Measurements from ENCODE around the gene GPER1. TPM values are rescaled to one million over a fixed set of nuclear protein-coding genes. Genes with fewer than 3 reads are reported as not detected.

GPER1 gene
- total RNA-seq, 4 donors from 2014 or later = 7.1 to 20.2 (median 7.8) TPM

GRCh38 chr7:1052031-1052818 lies 35.7 kb upstream of the GPER1 start:
- Histone ChIP-seq H3K27ac (peak overlapping the region in 3 of 4 donors; percentile 76 to 79 (median 79)), H3K4me3 (no peak overlapping the region), H3K36me3 (peaks cover 0 to 5% of the 10 kb centered on the region in 2 donors), H3K27me3 (no peaks in the 10 kb centered on the region), H3K4me1 (peaks cover 0 to 100% (median 60%) of the 10 kb centered on the region in 3 donors), H3K9me3 (no peaks in the 10 kb centered on the region)
- no peak for ATAC-seq
- 38 to 56% methylated on average over 1 to 5 of the region's 20 CpGs for WGBS, 2 donors (ENCODE audit: low coverage in 1 of 2)
- no peak for TF ChIP-seq POLR2A (IDR thresholded peaks at IDR 0.05)
- TF ChIP-seq POLR2AphosphoS5 (IDR thresholded peaks at IDR 0.05) = no peak
- TF ChIP-seq EP300 (IDR thresholded peaks at IDR 0.05) = no peak
- no peak for TF ChIP-seq CTCF (IDR thresholded peaks at IDR 0.05)

- Histone ChIP-seq H3K4me1 (peaks cover 0 to 97% (median 60%) of the 10 kb centered on the region in 3 donors), H3K36me3 (peaks cover 0 to 13% of the 10 kb centered on the region in 2 donors), H3K27ac (peak overlapping the region in 3 of 4 donors; percentile 76 to 79 (median 79)), H3K4me3 (no peak overlapping the region), H3K9me3 (no peaks in the 10 kb centered on the region), H3K27me3 (no peaks in the 10 kb centered on the region)
- peak; percentile 30 for ATAC-seq
- TF ChIP-seq CTCF (IDR thresholded peaks at IDR 0.05) (no peak), POLR2A (IDR thresholded peaks at IDR 0.05) (no peak), POLR2AphosphoS5 (IDR thresholded peaks at IDR 0.05) (peak; percentile 65), EP300 (IDR thresholded peaks at IDR 0.05) (no peak)
- no CpG with 5 or more reads among the region's 17 CpGs for WGBS, 2 donors (ENCODE audit: low coverage in 1 of 2)
Measured at GRCh38 chr7:1053002-1053411, 34.9 kb upstream of the GPER1 start.

- Histone ChIP-seq H3K9me3 (no peaks in the 10 kb centered on the region), H3K27ac (peak overlapping the region in 3 of 4 donors; percentile 76 to 79 (median 79)), H3K36me3 (peaks cover 0 to 19% of the 10 kb centered on the region in 2 donors), H3K4me3 (no peak overlapping the region), H3K4me1 (peaks cover 0 to 88% (median 60%) of the 10 kb centered on the region in 3 donors), H3K27me3 (no peaks in the 10 kb centered on the region)
- ATAC-seq = no peak
- 100% methylated on average over 1 of the region's 17 CpGs; no CpG with 5 or more reads in 1 of the 2 donors for WGBS, 2 donors (ENCODE audit: low coverage in 1 of 2)
- TF ChIP-seq POLR2A (IDR thresholded peaks at IDR 0.05) (no peak), EP300 (IDR thresholded peaks at IDR 0.05) (no peak), POLR2AphosphoS5 (IDR thresholded peaks at IDR 0.05) (no peak), CTCF (IDR thresholded peaks at IDR 0.05) (no peak)
Measured at GRCh38 chr7:1053816-1054370, 34.0 kb upstream of the GPER1 start.

- peaks cover 0 to 86% (median 60%) of the 10 kb centered on the region in 3 donors for H3K4me1 ChIP-seq
Measured at GRCh38 chr7:1054438-1054837, 33.5 kb upstream of the GPER1 start.

More at GRCh38 chr7:1054438-1054837, 33.5 kb upstream of the GPER1 start:
- ATAC-seq = peak; percentile 23
- H3K27me3 ChIP-seq = no peaks in the 10 kb centered on the region
- TF ChIP-seq POLR2A (IDR thresholded peaks at IDR 0.05) = no peak
- TF ChIP-seq EP300 (IDR thresholded peaks at IDR 0.05) = no peak
- TF ChIP-seq POLR2AphosphoS5 (IDR thresholded peaks at IDR 0.05) = peak; percentile 27
- no peak for TF ChIP-seq CTCF (IDR thresholded peaks at IDR 0.05)
- WGBS, 2 donors (ENCODE audit: low coverage in 1 of 2) = 20% methylated on average over 1 of the region's 25 CpGs; no CpG with 5 or more reads in 1 of the 2 donors
- H3K4me3 ChIP-seq = peak overlapping the region in 1 of 2 donors; percentile 51
- peak overlapping the region in 3 of 4 donors; percentile 76 to 79 (median 79) for H3K27ac ChIP-seq
- peaks cover 0 to 19% of the 10 kb centered on the region in 2 donors for H3K36me3 ChIP-seq
- H3K9me3 ChIP-seq = no peaks in the 10 kb centered on the region
